ENCODE data around the gene EDDM3A. TPM values are rescaled to one million over a fixed set of nuclear protein-coding genes. Genes with fewer than 3 reads are reported as not detected.
A peak's percentile ranks its signal among the peaks of the same experiment; 100 is the strongest.

EDDM3A gene
- total RNA-seq, 1 donor from 2014 or later, result not detected

DNA sequence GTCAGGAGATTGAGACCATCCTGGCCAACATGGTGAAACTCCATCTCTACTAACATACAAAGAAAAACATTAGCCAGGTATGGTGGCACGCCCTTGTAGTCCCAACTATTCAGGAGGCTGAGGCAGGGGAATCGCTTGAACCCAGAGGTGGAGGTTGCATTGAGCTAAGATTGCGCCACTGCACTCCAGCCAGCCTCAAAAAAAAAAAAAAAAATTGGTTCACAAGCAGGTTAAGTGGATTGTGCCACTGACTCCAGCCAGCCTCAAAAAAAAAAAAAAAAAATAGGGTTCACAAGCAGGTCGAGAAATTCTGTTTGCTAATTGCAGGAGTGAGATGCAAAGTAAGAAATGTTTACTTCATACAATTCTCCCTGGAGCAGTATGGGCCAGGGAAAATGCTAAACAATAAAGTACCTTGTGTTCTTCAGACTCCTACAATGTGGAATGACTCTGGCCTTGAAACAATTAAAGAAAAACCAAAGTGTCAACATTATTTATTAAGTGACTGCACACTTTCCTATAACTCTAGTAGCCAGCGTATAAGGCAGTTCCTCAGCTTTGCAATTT is 28.7 kb downstream of the EDDM3A start:
- intact Hi-C loops (cut with DNase I), result no loop called here
- DNase-seq (ENCODE audit: missing footprints) (no peak), ATAC-seq (no peak)

DNA sequence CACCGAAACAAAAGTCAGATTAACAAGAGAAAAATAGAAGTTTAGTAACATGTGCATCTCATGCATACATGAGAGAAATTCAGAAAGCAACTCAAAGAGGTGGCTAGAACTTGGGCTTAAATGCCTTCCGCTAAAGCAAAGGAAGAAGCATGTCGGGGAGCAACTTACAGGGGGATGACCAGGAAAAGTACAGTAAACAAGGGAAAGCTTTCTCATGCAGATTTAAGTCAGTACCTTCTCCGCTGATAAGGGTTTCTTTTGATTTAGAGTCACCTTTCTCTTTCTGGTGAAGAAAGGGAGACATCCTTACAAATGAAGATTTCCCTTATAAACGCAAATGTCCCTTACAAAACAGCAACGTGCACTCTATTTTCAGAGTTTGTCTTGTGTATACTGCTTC is 29.4 kb downstream of the EDDM3A start:
- no peak for DNase-seq (ENCODE audit: missing footprints)
- intact Hi-C loops (cut with DNase I), result no loop called here
- no peak for ATAC-seq

- ATAC-seq, result no peak
- DNase-seq (ENCODE audit: missing footprints), result no peak
- intact Hi-C loops (cut with DNase I), result no loop called here
Measured at GRCh38 chr14:20775901-20776300, 30.2 kb downstream of the EDDM3A start.

DNA sequence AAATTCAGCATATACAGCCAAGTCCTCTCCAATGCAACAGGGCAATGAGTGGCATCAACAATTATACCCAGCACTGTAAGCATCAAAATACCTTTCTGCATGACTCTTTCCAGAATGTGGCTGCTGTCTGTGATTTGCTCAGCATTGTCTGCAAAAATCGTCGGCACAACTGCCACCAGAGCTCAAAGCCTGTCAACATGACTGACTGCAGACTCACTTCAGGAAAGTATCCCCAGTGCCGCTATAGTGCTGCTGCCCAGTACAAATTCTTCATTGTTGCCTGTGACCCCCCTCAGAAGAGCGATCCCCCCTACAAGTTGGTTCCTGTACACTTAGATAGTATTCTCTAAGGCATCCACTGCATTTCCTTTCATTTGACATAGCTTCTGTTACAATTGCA is 36.1 kb downstream of the EDDM3A start:
- ATAC-seq (peak; percentile 17), DNase-seq (ENCODE audit: missing footprints) (no peak)
- intact Hi-C loops (cut with DNase I), result no loop called here

GRCh38 chr14:20782280-20782890 is 36.7 kb downstream of the EDDM3A start:
- DNase-seq (ENCODE audit: missing footprints), result no peak
- intact Hi-C loops (cut with DNase I), result no loop called here
- ATAC-seq, result peak; percentile 66

GRCh38 chr14:20787025-20787424 is 41.3 kb downstream of the EDDM3A start:
- intact Hi-C loops (cut with DNase I), result no loop called here
- ATAC-seq (no peak), DNase-seq (ENCODE audit: missing footprints) (no peak)

DNA sequence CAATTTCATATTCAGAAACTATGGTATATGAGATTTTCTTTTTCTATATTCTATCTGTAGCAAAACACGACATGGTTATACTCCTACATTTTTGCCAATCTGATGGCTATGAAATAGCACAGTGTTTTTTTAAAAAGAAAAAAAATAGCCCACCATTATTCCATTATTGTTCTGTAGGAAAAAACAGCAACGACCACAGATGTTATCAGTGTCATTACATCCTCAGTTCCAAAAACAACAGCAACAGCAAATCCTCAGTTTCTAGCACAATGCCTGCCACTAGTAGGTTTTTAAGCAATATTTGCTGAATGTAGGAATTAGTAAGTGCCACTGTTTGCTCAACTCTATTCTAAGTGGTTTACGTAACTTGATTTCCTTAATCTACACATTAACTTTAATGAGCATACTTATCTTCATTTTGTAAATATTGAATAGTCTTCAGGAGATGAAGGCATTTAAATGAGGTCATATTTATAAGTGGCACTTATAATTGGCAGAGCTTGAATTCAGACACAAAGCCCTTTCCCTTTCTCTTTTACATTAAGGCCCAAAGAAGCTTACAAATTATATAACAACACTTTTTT is 43.6 kb downstream of the EDDM3A start:
- intact Hi-C loops (cut with DNase I), result no loop called here
- ATAC-seq, result no peak
- DNase-seq (ENCODE audit: missing footprints), result no peak

- DNase-seq (ENCODE audit: missing footprints), result no peak
Measured at GRCh38 chr14:20790464-20791116, 44.9 kb downstream of the EDDM3A start.

DNA sequence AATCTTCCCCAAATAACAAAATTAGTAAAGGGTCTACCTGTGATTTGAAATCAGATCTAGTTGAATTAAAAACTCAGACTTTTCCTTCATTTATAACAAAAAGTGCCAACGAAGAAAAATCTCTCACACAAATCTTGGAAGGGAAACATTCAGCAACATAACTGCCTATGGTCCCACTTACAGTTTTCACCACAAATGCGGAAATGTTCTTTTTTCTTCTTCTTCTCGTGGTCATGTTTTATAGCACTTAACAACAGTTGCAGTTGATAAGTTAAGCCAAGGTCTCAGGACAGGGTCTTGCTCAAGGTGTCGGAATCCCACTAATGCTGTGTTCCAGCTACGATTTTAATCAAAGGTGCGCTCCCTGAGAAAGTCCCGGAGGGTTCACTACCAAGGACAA is 45.5 kb downstream of the EDDM3A start:
- intact Hi-C loops (cut with DNase I), result no loop called here
- no peak for DNase-seq (ENCODE audit: missing footprints)
- no peak for ATAC-seq

More at GRCh38 chr14:20790464-20791116, 44.9 kb downstream of the EDDM3A start:
- intact Hi-C loops (cut with DNase I), result no loop called here
- ATAC-seq, result no peak

GRCh38 chr14:20791597-20791996 is 45.9 kb downstream of the EDDM3A start:
- no peak for DNase-seq (ENCODE audit: missing footprints)
- ATAC-seq, result no peak
- intact Hi-C loops (cut with DNase I), result no loop called here

DNA sequence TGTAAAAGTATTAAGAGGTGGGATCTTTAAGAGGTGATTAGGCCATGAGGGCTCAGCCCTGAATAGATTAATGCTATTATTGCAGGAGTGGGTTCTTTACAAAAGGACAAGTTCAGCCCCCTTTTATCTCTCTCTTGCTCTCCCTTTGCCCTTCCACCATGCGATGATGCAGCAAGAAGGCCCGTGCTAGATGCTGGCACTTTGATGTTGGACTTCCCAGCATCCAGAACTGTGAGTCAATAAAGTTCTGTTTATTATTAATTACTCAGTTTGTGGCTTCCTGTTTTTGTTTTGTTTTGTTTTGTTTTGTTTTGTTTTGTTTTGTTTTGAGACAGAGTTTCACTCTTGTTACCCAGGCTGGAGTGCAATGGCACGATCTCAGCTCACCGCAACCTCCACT is 46.9 kb downstream of the EDDM3A start:
- no peak for DNase-seq (ENCODE audit: missing footprints)
- ATAC-seq, result no peak
- intact Hi-C loops (cut with DNase I), result no loop called here

DNA sequence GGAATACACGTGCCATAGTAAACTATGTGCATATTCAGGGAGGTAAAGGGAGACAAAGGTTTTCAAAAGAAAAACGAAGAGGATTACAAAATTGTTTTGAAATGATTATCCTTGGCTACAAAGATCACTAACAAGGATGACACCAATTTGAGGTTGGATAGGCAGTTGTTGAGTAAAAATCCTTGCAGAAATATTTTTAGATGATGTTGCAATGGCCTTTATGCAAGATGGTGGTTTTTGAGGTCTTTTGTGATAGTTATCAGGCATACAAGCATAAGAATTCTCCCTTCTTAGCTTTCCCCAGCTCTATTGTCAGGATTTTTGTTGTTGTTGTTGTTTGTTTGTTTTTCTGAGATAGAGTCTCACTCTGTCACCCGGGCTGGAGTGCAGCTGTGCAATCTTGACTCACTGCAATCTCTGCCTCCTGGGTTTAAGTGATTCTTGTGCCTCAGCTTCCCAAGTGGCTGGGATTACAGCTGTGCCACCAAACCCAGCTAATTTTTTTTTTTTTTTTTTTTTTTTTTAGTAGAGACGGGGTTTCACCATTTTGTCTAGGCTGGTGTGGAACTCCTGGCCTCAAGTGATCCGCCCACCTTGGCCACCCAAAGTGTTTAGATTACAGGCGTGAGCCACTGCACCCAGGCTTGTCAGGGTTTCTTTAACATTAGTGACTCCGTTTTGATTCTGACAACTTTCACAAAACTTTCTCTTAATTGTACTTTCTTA is 49.1 kb downstream of the EDDM3A start:
- DNase-seq (ENCODE audit: missing footprints), result no peak
- intact Hi-C loops (cut with DNase I), result no loop called here
- no peak for ATAC-seq

- ATAC-seq (no peak), DNase-seq (ENCODE audit: missing footprints) (no peak)
- intact Hi-C loops (cut with DNase I), result no loop called here
Measured at GRCh38 chr14:20797164-20797563, 51.5 kb downstream of the EDDM3A start.

Other genes with a start within 250 kb of the EDDM3A start
- gene RNASE10, start 240.3 kb upstream of the EDDM3A start, total RNA-seq, result 0.27 TPM
- not detected for gene RNASE9, start 184.8 kb upstream of the EDDM3A start, total RNA-seq
- not detected for gene RNASE11, start 157.9 kb upstream of the EDDM3A start, total RNA-seq
- gene RNASE12, start 154.5 kb upstream of the EDDM3A start, total RNA-seq, result not detected
- not detected for gene OR6S1, start 104.2 kb upstream of the EDDM3A start, total RNA-seq
- 11.9 TPM for gene RNASE4, start 61.3 kb upstream of the EDDM3A start, total RNA-seq
- 4.5 TPM for gene ANG, start 57.1 kb upstream of the EDDM3A start, total RNA-seq
- gene EDDM3B, start 22.5 kb downstream of the EDDM3A start, total RNA-seq, result not detected
- gene RNASE6, start 35.4 kb downstream of the EDDM3A start, total RNA-seq, result 8.3 TPM
- gene RNASE1, start 57.0 kb downstream of the EDDM3A start, total RNA-seq, result 373 TPM
- not detected for gene RNASE3, start 145.5 kb downstream of the EDDM3A start, total RNA-seq
- gene RNASE2, start 209.6 kb downstream of the EDDM3A start, total RNA-seq, result 2.6 TPM
- 44.5 TPM for gene METTL17, start 244.1 kb downstream of the EDDM3A start, total RNA-seq

All from Right ventricle myocardium inferior (tissue), 1 donor.